WTC11 (cell line): ENCODE measurements around the gene CYSRT1. TPM values are rescaled to one million over a fixed set of nuclear protein-coding genes. Genes with fewer than 3 reads are reported as not detected.

Experiments used
- ATAC-seq: fragments of 200-7000 bp; cut with Tn5 transposase; 2 replicates; pipeline ENCODE4 v1.10.0; 2021; ENCODE audit warnings: mild to moderate bottlenecking, moderate library complexity
- CTCF ChIA-PET: fragments of 300-600 bp; sonication (Branson Sonifier 250); formaldehyde crosslinking; loops from one replicate; lab custom pipeline; 2021; ENCODE audit warnings: antibody characterized with exemption; lab: Charles Lee
- POLR2A ChIA-PET: fragments of 350-600 bp; sonication (Branson Sonifier 250); formaldehyde crosslinking; loops from one replicate; lab custom pipeline; 2021; ENCODE audit warnings: antibody characterized with exemption; lab: Charles Lee
- DNase-seq: peaks from one replicate; pipeline ENCODE4 v3.0.0; 2021; ENCODE audit warnings: low spot score
- H3K27ac Mint-ChIP-seq: 2 replicates; pipeline ENCODE4 v1.8.0; 2021; ENCODE audit warnings: mixed read lengths
- H3K27me3 Mint-ChIP-seq: 2 replicates; pipeline ENCODE4 v1.8.0; 2021; ENCODE audit warnings: low read depth, mild to moderate bottlenecking, moderate library complexity, mixed read lengths
- H3K36me3 Mint-ChIP-seq: 2 replicates; pipeline ENCODE4 v1.8.0; 2021; ENCODE audit warnings: mixed read lengths
- H3K4me1 Mint-ChIP-seq: 2 replicates; pipeline ENCODE4 v1.8.0; 2022; ENCODE audit warnings: mixed read lengths
- H3K4me3 Mint-ChIP-seq: 2 replicates; pipeline ENCODE4 v1.8.0; 2021; ENCODE audit warnings: mild to moderate bottlenecking, moderate library complexity, mixed read lengths
- H3K9me3 Mint-ChIP-seq: 2 replicates; pipeline ENCODE4 v1.8.0; 2021; ENCODE audit warnings: mixed read lengths
- CBFB ChIP-seq: sonication (generic); formaldehyde crosslinking; IDR thresholded peaks from 2 replicates; pipeline ENCODE4 v1.8.1; 2022; ENCODE audit warnings: mild to moderate bottlenecking, low read depth, missing genetic modification reagents
- CREM ChIP-seq: sonication (generic); formaldehyde crosslinking; IDR thresholded peaks from 2 replicates; pipeline ENCODE4 v1.8.1; 2022; ENCODE audit warnings: mild to moderate bottlenecking, missing genetic modification reagents, moderate library complexity
- FOXK1 ChIP-seq: sonication (generic); formaldehyde crosslinking; IDR thresholded peaks from 2 replicates; pipeline ENCODE4 v1.8.0; 2022; ENCODE audit warnings: mild to moderate bottlenecking, moderate library complexity, missing genetic modification reagents
- GTF2I ChIP-seq: fragments of 250-450 bp; sonication (Bioruptor Pico); conservative IDR thresholded peaks from 2 replicates; pipeline ENCODE4 v1.4.0; 2021; ENCODE audit warnings: mild to moderate bottlenecking
- JUN ChIP-seq: sonication (generic); formaldehyde crosslinking; IDR thresholded peaks from 2 replicates; pipeline ENCODE4 v1.8.0; 2023; ENCODE audit warnings: mild to moderate bottlenecking, missing genetic modification reagents
- KAT7 ChIP-seq: sonication (generic); formaldehyde crosslinking; IDR thresholded peaks from 2 replicates; pipeline ENCODE4 v1.8.1; 2023; ENCODE audit warnings: missing genetic modification reagents, mild to moderate bottlenecking, borderline replicate concordance
- MYBL2 ChIP-seq: sonication (generic); formaldehyde crosslinking; IDR thresholded peaks from 2 replicates; pipeline ENCODE4 v1.8.1; 2023; ENCODE audit warnings: mild to moderate bottlenecking, moderate library complexity, missing genetic modification reagents
- NFATC4 ChIP-seq: fragments of 250-450 bp; sonication (Bioruptor Pico); IDR thresholded peaks from 2 replicates; pipeline ENCODE4 v1.9.0; 2021; ENCODE audit warnings: mild to moderate bottlenecking
- NFE2L1 ChIP-seq: sonication (generic); formaldehyde crosslinking; IDR thresholded peaks from 2 replicates; pipeline ENCODE4 v1.8.1; 2023; ENCODE audit warnings: missing genetic modification reagents
- NFYB ChIP-seq: sonication (generic); formaldehyde crosslinking; conservative IDR thresholded peaks from 2 replicates; pipeline ENCODE4 v1.8.0; 2022; ENCODE audit warnings: low read depth, missing genetic modification reagents
- NR2C2 ChIP-seq: sonication (generic); formaldehyde crosslinking; IDR thresholded peaks from 2 replicates; pipeline ENCODE4 v1.8.0; 2022; ENCODE audit warnings: mild to moderate bottlenecking, missing genetic modification reagents
- OVOL2 ChIP-seq: fragments of 250-450 bp; sonication (Bioruptor Pico); IDR thresholded peaks from 2 replicates; pipeline ENCODE4 v1.9.0; 2021; ENCODE audit warnings: mild to moderate bottlenecking, borderline replicate concordance
- SMAD3 ChIP-seq: sonication (generic); formaldehyde crosslinking; IDR thresholded peaks from 2 replicates; pipeline ENCODE4 v1.8.0; 2022; ENCODE audit warnings: missing genetic modification reagents, mild to moderate bottlenecking, borderline replicate concordance
- TP53 ChIP-seq: sonication (generic); formaldehyde crosslinking; IDR thresholded peaks from 2 replicates; pipeline ENCODE4 v1.8.1; 2023; ENCODE audit warnings: mild to moderate bottlenecking, missing genetic modification reagents
- ZNF671 ChIP-seq: fragments of 250-450 bp; sonication (Bioruptor Pico); IDR thresholded peaks from 2 replicates; pipeline ENCODE4 v1.8.0; 2021; ENCODE audit warnings: mild to moderate bottlenecking
- total RNA-seq: library from RNA; stranded (reverse); gene quantifications from 3 replicates; pipeline ENCODE4 v1.2.3, GENCODE V29; 2021
- TF ChIP-seq, protein P1 (sequence below): fragments of 250-450 bp; sonication (Bioruptor Pico); conservative IDR thresholded peaks from 2 replicates; pipeline ENCODE4 v1.9.0; 2021; ENCODE audit warnings: mild to moderate bottlenecking
- TF ChIP-seq, protein P2 (sequence below): sonication (generic); formaldehyde crosslinking; IDR thresholded peaks from 2 replicates; pipeline ENCODE4 v1.8.1; 2023; ENCODE audit warnings: mild to moderate bottlenecking, missing genetic modification reagents
- TF ChIP-seq, protein P3 (sequence below): sonication (generic); formaldehyde crosslinking; IDR thresholded peaks from 2 replicates; pipeline ENCODE4 v1.8.0; 2022; ENCODE audit warnings: mild to moderate bottlenecking, missing genetic modification reagents
- TF ChIP-seq, protein P4 (sequence below): fragments of 250-450 bp; sonication (Bioruptor Pico); IDR thresholded peaks from 2 replicates; pipeline ENCODE4 v1.9.0; 2021; ENCODE audit warnings: mild to moderate bottlenecking
- TF ChIP-seq, protein P5 (sequence below): sonication (generic); formaldehyde crosslinking; IDR thresholded peaks from 2 replicates; pipeline ENCODE4 v1.8.0; 2022; ENCODE audit warnings: mild to moderate bottlenecking, missing genetic modification reagents
- TF ChIP-seq, protein P6 (sequence below): fragments of 250-450 bp; sonication (Bioruptor Pico); IDR thresholded peaks from 2 replicates; pipeline ENCODE4 v1.8.0; 2021; ENCODE audit warnings: mild to moderate bottlenecking
- TF ChIP-seq, protein P7 (sequence below): fragments of 250-450 bp; sonication (Bioruptor Pico); IDR thresholded peaks from 2 replicates; pipeline ENCODE4 v1.9.0; 2021; ENCODE audit warnings: mild to moderate bottlenecking, borderline replicate concordance
- TF ChIP-seq, protein P8 (sequence below): sonication (generic); formaldehyde crosslinking; IDR thresholded peaks from 2 replicates; pipeline ENCODE4 v1.8.0; 2022; ENCODE audit warnings: mild to moderate bottlenecking, missing genetic modification reagents

CYSRT1 gene
- total RNA-seq, 1 experiment from 2014 or later = 3.5 TPM

DNA sequence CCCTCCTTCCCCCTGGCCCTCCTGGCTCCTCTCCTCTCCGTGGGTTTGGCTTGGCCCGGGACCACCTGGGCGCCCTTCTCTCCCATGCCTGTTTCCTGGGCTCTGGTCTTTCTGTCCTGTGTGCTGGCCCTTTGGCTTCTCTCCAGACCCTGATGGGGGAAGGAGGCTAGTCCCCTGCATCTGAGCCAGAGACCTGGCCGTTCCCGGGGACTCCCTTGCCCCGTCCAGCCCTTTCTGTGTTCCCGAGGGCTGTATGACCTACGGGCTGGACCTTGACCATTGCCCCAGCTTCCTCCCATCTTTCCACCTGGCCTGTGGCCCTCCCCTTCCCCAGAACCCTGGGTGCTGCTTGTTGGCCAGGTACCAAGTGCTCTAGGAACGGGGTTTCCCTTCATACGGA, 38.5 kb downstream of the CYSRT1 start (continued):
- TF ChIP-seq, protein P1, sequence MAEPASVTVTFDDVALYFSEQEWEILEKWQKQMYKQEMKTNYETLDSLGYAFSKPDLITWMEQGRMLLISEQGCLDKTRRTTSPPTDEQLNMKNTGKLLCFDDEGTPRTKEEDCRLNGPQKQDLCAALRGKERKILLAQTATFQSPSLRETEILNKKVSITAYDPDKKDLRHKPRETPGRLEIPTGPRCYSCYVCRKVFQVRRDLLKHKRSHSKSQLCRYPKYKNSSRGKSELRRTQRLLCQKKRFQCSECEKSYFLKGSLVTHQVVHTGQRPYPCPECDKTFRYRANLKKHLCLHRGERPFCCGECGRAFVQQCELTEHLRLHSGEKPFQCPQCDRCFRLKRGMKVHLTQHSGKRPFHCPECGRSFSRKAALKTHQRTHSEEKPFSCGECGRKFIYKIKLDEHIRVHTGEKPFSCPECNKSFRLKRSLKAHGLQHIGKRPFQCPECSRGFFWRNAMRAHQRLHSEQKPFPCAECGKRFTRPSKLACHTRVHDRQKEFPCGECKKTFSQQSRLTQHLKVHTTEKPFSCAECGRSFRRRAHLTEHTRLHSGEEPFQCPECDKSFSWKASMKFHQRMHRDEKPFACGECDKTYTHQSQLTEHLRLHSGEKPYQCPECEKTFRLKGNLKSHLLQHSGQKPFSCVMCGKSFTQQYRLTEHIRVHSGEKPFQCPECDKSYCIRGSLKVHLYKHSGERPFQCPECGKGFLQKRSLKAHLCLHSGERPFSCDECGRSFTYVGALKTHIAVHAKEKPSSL (CRISPR knock-in tag) = no peak
- TF ChIP-seq, protein P2, sequence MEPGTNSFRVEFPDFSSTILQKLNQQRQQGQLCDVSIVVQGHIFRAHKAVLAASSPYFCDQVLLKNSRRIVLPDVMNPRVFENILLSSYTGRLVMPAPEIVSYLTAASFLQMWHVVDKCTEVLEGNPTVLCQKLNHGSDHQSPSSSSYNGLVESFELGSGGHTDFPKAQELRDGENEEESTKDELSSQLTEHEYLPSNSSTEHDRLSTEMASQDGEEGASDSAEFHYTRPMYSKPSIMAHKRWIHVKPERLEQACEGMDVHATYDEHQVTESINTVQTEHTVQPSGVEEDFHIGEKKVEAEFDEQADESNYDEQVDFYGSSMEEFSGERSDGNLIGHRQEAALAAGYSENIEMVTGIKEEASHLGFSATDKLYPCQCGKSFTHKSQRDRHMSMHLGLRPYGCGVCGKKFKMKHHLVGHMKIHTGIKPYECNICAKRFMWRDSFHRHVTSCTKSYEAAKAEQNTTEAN = no peak
- TF ChIP-seq NR2C2 (CRISPR knock-in tag) (no peak), KAT7 (CRISPR knock-in tag) (no peak), MYBL2 (CRISPR knock-in tag) (no peak), GTF2I (CRISPR knock-in tag) (no peak), CREM (CRISPR knock-in tag) (no peak), SMAD3 (CRISPR knock-in tag) (no peak), NFYB (no peak)
- TF ChIP-seq, all 79 proteins: peak for 0

DNA sequence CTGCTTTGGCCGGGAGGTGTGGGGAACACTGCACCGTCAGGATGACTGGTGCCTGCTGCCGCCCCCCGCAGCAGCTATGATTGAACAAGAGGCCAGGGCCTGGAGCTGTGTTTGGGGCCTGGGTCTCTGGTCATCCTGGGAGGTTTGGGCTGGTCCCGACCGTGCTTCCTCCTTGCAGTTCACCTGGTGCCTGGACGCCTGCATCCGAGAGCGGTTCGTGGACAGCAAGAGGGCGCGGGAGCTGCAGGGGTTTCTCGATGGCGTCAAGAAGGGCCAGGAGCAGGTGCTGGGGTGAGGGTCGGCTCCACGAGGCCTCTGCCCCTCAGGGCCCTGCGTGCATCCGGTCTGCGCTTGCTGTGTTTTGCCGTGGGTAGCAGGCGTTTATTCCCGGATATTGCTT, 39.1 kb downstream of the CYSRT1 start:
- no peak for ATAC-seq
- Mint-ChIP-seq H3K36me3 (peaks cover 13% of the 10 kb centered on the region), H3K27ac (no peak overlapping the region), H3K4me3 (no peak overlapping the region), H3K27me3 (no peaks in the 10 kb centered on the region), H3K9me3 (no peaks in the 10 kb centered on the region), H3K4me1 (peaks cover 3% of the 10 kb centered on the region; the same call in 1 of the 2 replicates)
- CTCF ChIA-PET = interaction anchor here (1.1 kb wide), 1 partner anchor 28 kb away, joined by 3 read pairs; no protein-coding TSS in a partner anchor
- POLR2A ChIA-PET = no interaction called here
- TF ChIP-seq KAT7 (CRISPR knock-in tag) (no peak), NFE2L1 (CRISPR knock-in tag) (no peak), MYBL2 (CRISPR knock-in tag) (no peak), NFATC4 (CRISPR knock-in tag) (no peak), CBFB (CRISPR knock-in tag) (no peak), OVOL2 (CRISPR knock-in tag) (no peak), FOXK1 (no peak), JUN (CRISPR knock-in tag) (no peak), TP53 (no peak), NR2C2 (CRISPR knock-in tag) (no peak), ZNF671 (CRISPR knock-in tag) (no peak)
- TF ChIP-seq, protein P3, sequence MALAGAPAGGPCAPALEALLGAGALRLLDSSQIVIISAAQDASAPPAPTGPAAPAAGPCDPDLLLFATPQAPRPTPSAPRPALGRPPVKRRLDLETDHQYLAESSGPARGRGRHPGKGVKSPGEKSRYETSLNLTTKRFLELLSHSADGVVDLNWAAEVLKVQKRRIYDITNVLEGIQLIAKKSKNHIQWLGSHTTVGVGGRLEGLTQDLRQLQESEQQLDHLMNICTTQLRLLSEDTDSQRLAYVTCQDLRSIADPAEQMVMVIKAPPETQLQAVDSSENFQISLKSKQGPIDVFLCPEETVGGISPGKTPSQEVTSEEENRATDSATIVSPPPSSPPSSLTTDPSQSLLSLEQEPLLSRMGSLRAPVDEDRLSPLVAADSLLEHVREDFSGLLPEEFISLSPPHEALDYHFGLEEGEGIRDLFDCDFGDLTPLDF (CRISPR knock-in tag) = no peak
- TF ChIP-seq, protein P4, sequence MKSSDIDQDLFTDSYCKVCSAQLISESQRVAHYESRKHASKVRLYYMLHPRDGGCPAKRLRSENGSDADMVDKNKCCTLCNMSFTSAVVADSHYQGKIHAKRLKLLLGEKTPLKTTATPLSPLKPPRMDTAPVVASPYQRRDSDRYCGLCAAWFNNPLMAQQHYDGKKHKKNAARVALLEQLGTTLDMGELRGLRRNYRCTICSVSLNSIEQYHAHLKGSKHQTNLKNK (CRISPR knock-in tag) = no peak
- TF ChIP-seq, protein P5, sequence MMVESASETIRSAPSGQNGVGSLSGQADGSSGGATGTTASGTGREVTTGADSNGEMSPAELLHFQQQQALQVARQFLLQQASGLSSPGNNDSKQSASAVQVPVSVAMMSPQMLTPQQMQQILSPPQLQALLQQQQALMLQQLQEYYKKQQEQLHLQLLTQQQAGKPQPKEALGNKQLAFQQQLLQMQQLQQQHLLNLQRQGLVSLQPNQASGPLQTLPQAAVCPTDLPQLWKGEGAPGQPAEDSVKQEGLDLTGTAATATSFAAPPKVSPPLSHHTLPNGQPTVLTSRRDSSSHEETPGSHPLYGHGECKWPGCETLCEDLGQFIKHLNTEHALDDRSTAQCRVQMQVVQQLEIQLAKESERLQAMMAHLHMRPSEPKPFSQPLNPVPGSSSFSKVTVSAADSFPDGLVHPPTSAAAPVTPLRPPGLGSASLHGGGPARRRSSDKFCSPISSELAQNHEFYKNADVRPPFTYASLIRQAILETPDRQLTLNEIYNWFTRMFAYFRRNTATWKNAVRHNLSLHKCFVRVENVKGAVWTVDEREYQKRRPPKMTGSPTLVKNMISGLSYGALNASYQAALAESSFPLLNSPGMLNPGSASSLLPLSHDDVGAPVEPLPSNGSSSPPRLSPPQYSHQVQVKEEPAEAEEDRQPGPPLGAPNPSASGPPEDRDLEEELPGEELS (CRISPR knock-in tag) = no peak
- TF ChIP-seq, protein P6, sequence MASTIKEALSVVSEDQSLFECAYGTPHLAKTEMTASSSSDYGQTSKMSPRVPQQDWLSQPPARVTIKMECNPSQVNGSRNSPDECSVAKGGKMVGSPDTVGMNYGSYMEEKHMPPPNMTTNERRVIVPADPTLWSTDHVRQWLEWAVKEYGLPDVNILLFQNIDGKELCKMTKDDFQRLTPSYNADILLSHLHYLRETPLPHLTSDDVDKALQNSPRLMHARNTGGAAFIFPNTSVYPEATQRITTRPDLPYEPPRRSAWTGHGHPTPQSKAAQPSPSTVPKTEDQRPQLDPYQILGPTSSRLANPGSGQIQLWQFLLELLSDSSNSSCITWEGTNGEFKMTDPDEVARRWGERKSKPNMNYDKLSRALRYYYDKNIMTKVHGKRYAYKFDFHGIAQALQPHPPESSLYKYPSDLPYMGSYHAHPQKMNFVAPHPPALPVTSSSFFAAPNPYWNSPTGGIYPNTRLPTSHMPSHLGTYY = no peak
- TF ChIP-seq, protein P7, sequence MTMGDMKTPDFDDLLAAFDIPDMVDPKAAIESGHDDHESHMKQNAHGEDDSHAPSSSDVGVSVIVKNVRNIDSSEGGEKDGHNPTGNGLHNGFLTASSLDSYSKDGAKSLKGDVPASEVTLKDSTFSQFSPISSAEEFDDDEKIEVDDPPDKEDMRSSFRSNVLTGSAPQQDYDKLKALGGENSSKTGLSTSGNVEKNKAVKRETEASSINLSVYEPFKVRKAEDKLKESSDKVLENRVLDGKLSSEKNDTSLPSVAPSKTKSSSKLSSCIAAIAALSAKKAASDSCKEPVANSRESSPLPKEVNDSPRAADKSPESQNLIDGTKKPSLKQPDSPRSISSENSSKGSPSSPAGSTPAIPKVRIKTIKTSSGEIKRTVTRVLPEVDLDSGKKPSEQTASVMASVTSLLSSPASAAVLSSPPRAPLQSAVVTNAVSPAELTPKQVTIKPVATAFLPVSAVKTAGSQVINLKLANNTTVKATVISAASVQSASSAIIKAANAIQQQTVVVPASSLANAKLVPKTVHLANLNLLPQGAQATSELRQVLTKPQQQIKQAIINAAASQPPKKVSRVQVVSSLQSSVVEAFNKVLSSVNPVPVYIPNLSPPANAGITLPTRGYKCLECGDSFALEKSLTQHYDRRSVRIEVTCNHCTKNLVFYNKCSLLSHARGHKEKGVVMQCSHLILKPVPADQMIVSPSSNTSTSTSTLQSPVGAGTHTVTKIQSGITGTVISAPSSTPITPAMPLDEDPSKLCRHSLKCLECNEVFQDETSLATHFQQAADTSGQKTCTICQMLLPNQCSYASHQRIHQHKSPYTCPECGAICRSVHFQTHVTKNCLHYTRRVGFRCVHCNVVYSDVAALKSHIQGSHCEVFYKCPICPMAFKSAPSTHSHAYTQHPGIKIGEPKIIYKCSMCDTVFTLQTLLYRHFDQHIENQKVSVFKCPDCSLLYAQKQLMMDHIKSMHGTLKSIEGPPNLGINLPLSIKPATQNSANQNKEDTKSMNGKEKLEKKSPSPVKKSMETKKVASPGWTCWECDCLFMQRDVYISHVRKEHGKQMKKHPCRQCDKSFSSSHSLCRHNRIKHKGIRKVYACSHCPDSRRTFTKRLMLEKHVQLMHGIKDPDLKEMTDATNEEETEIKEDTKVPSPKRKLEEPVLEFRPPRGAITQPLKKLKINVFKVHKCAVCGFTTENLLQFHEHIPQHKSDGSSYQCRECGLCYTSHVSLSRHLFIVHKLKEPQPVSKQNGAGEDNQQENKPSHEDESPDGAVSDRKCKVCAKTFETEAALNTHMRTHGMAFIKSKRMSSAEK (CRISPR knock-in tag) = no peak
- TF ChIP-seq, protein P8, sequence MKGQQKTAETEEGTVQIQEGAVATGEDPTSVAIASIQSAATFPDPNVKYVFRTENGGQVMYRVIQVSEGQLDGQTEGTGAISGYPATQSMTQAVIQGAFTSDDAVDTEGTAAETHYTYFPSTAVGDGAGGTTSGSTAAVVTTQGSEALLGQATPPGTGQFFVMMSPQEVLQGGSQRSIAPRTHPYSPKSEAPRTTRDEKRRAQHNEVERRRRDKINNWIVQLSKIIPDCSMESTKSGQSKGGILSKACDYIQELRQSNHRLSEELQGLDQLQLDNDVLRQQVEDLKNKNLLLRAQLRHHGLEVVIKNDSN = no peak
- DNase-seq = no peak
